LNCAP (cell line): ENCODE measurements around the gene PTDSS2.

ENCODE experiments used
- CTCF ChIP-seq: fragments of 450-650 bp; IDR thresholded peaks from 2 replicates; pipeline ENCODE4 v1.5.1; 2017; ENCODE audit warnings: mild to moderate bottlenecking

Gene PTDSS2

GRCh38 chr11:454801-455565 lies 4.9 kb downstream of the PTDSS2 start:
- no peak for TF ChIP-seq CTCF

- TF ChIP-seq CTCF, result no peak
These were observed 5.6 kb downstream of the PTDSS2 start for GRCh38 chr11:455566-456147.

GRCh38 chr11:456533-456932 lies 6.5 kb downstream of the PTDSS2 start:
- TF ChIP-seq CTCF, result no peak

- TF ChIP-seq CTCF, result no peak
These were observed 7.2 kb downstream of the PTDSS2 start for GRCh38 chr11:457111-457760.

GRCh38 chr11:459511-460220 lies 9.6 kb downstream of the PTDSS2 start:
- no peak for TF ChIP-seq CTCF

GRCh38 chr11:460331-461199 lies 10.5 kb downstream of the PTDSS2 start:
- no peak for TF ChIP-seq CTCF

- no peak for TF ChIP-seq CTCF
These were observed 11.5 kb downstream of the PTDSS2 start for GRCh38 chr11:461626-462025.
